DMS153 (cell line): ENCODE results near the gene KDM6B.
A peak's percentile ranks its signal among the peaks of the same experiment; 100 is the strongest.

ENCODE experiments used
- DNase-seq: peaks from one replicate; lab custom pipeline; 2025; lab: John Stamatoyannopoulos, UW

The KDM6B gene

DNA sequence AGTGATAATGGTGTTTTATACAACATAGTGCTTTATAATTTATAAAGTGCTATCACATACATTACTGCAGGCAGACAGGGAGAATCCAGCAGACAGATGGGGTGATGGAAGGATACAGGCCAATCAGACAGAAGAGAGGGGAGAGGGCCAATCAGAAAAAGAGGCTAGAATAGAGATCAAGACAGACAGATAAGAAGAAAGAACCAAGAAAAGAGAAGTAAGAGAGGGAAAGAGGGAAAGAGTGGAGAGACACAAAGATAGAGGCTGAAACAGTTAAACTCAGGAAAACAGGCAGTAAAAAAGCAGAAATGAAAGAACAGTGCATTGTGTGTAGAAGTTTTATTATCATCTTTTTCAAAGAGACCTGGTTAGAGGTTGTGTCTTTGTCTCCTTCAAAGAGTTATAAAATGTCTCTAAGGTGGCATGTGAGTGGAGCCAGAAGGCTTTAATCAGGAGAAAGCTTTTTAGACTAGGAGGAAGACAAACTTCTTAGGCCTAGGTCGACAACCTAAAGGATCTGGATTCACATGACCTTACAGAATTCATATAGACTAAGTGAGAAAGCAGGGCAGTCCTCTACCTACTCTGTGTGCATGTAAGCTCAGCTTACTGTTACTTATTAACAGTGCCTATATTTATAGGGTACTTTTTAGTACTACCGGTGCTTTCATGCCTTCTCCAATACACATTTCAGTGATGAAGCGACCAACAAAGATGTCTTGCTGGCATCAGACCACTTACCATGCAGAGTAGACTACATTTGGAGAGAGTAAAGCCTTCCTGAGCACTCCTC lies 46.3 kb downstream of the KDM6B start:
- DNase-seq: no peak

DNA sequence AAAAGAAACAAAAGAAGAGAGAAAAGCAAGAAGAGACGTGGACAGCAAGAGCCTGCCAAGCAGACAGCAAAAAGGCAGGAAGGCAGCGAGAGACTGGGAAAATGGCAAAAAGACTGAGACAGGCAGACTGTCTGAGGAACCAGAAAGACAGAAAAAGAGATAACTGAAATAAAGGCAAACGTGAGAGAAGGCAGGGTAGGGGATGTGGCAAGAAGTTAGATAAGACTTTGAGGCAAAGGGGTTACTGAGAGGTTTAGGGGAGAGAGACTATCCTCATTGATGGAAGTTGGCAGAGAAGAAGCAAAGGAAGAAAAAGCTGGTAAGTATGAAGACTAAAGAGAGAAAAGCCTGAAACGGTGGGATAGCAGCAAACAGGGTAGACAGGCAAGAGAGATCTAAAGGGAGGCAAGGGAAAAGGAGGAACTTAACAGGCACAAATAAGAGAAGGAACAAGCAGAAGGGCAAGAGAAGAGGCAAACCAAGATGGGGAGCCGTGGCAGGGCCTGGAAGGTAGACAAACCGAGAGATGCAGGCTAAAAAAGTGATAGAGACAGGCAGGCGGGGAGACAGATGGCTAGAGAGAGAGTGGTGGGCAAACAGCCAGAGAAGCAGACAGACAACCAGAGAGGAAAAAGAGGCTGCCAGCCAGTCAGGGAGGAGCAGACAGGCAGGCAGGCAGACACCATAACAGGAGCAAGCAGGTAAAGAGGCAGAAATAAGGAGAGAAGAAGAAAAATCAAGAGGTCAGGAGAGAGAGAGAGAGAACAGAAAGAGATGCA lies 47.4 kb downstream of the KDM6B start:
- DNase-seq: no peak

DNA sequence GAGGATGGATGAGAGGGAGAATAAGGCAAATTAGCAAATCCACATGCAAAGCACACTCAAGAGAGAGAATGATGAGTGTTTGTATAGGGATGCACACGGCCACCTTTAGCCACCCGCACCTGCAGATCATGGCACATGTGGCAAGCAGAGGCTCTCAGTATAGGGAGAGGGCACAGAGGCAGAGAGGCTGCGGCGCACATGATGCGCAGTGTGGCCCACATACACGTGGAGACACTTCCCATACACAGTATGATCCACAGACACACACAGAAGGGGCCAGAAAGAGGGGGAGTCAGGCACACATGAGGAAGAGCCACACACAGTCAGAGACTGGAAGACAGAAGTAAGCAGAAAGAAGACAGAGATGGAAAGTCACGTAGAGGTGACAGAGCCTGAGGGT lies 48.1 kb downstream of the KDM6B start:
- DNase-seq: peak; percentile 3

DNA sequence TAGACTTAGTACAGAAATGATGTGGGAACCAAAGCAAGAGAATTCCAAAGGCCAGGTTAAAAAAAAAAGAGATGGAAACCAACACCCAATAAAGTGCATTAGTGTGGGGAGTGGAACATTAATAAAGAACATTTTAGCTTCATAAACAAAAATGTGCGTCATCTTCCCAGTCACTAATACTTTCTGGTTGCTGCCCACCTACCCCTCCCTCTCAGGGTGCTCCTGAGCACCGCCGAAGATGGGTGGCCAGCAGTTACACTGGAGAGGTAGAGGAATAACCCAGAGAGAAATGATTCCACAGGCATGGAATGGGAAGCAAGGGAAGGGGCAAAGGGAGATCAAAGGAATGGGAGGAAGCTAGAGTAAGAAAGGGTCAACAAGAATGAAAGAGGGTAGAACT lies 48.6 kb downstream of the KDM6B start:
- DNase-seq: no peak
